Stomach (tissue), 4 donors: ENCODE results near the gene ONECUT2.

Source experiments
- CTCF ChIP-seq, 7 experiments: fragments of 450-650 bp in 4 of 7; fragments of 200-600 bp in 3 of 7; sonication (generic) in 3 of 7; IDR thresholded peaks; one replicate each; pipeline ENCODE4 v1.5.1; 2016 to 2019; ENCODE audit warnings: antibody characterized with exemption in 7 of 7, control low read depth in 2 of 7, mild to moderate bottlenecking in 1 of 7
- EP300 ChIP-seq: sonication (generic); formaldehyde crosslinking; IDR thresholded peaks from one replicate; pipeline ENCODE4 v1.6.1; 2017; ENCODE audit warnings: antibody characterized with exemption
- POLR2A ChIP-seq, 4 donors: fragments of 450-650 bp; IDR thresholded peaks; one replicate each; pipeline ENCODE4 v1.6.1; 2016; ENCODE audit warnings: antibody characterized with exemption in 4 of 4, control low read depth in 2 of 4, mild to moderate bottlenecking in 1 of 4, moderate library complexity in 1 of 4
- POLR2AphosphoS5 ChIP-seq, 3 donors: sonication (generic); formaldehyde crosslinking; IDR thresholded peaks; one replicate each; pipeline ENCODE4 v1.6.1; 2016; ENCODE audit warnings: antibody characterized with exemption in 3 of 3

GRCh38 chr18:57505231-57505630 is 70.1 kb downstream of the ONECUT2 start:
- TF ChIP-seq CTCF (IDR thresholded peaks at IDR 0.05) (no peak), POLR2AphosphoS5 (IDR thresholded peaks at IDR 0.05) (no peak), POLR2A (IDR thresholded peaks at IDR 0.05) (no peak), EP300 (no peak)
